Nephron (organoid): ENCODE results near the gene ERICH2.

Experiments used
- H3K27ac Mint-ChIP-seq, 3 experiments: 2 replicates each; pipeline ENCODE4 v1.8.0; 2020; ENCODE audit warnings: mixed read lengths in 3 of 3, mild to moderate bottlenecking in 2 of 3, moderate library complexity in 1 of 3
- H3K27me3 Mint-ChIP-seq: 2 replicates; pipeline ENCODE4 v1.8.0; 2021; ENCODE audit warnings: low read depth, mild to moderate bottlenecking, moderate library complexity, mixed read lengths
- H3K36me3 Mint-ChIP-seq: 2 replicates; pipeline ENCODE4 v1.8.0; 2020; ENCODE audit warnings: low read depth, mixed read lengths
- H3K4me1 Mint-ChIP-seq: 2 replicates; pipeline ENCODE4 v1.8.0; 2020; ENCODE audit warnings: mixed read lengths
- H3K4me3 Mint-ChIP-seq, 3 experiments: 2 replicates each; pipeline ENCODE4 v1.8.0; 2020; ENCODE audit warnings: mild to moderate bottlenecking in 3 of 3, mixed read lengths in 3 of 3, moderate library complexity in 2 of 3
- H3K9me3 Mint-ChIP-seq: 2 replicates; pipeline ENCODE4 v1.8.0; 2020; ENCODE audit warnings: mixed read lengths
- TF ChIP-seq, protein P1 (sequence below), 3 experiments: fragments of 200-600 bp; sonication (generic); IDR thresholded peaks; one replicate each; pipeline ENCODE4 v1.5.0; 2021; ENCODE audit warnings: antibody characterized with exemption in 3 of 3; ENCODE audit not compliant: unreplicated experiment in 3 of 3

ERICH2 gene

DNA sequence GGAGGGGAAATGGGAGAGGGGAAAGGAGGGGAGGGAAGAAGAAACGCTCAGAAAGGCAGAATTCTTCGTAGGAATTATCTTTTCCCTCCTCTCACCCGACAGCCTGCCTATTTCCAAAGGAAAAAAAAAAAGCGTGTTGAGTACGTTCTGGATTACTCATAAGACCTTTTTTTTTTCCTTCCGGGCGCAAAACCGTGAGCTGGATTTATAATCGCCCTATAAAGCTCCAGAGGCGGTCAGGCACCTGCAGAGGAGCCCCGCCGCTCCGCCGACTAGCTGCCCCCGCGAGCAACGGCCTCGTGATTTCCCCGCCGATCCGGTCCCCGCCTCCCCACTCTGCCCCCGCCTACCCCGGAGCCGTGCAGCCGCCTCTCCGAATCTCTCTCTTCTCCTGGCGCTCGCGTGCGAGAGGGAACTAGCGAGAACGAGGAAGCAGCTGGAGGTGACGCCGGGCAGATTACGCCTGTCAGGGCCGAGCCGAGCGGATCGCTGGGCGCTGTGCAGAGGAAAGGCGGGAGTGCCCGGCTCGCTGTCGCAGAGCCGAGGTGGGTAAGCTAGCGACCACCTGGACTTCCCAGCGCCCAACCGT lies 46.4 kb downstream of the ERICH2 start, which contains the start of gene GAD1:
TSS of gene GAD1 (plus strand) at position 384 of the 589 bp plus-strand sequence. CDS start 1,705 bp downstream, outside the sequence.
- no peaks in the 10 kb centered on the region for H3K9me3 Mint-ChIP-seq
- no peak within 1 kb of the TSS for H3K27ac Mint-ChIP-seq
- H3K27me3 Mint-ChIP-seq = peaks cover 100% of the 10 kb centered on the region
- H3K4me1 Mint-ChIP-seq = peaks cover 64% of the 10 kb centered on the region
- TF ChIP-seq, protein P1, sequence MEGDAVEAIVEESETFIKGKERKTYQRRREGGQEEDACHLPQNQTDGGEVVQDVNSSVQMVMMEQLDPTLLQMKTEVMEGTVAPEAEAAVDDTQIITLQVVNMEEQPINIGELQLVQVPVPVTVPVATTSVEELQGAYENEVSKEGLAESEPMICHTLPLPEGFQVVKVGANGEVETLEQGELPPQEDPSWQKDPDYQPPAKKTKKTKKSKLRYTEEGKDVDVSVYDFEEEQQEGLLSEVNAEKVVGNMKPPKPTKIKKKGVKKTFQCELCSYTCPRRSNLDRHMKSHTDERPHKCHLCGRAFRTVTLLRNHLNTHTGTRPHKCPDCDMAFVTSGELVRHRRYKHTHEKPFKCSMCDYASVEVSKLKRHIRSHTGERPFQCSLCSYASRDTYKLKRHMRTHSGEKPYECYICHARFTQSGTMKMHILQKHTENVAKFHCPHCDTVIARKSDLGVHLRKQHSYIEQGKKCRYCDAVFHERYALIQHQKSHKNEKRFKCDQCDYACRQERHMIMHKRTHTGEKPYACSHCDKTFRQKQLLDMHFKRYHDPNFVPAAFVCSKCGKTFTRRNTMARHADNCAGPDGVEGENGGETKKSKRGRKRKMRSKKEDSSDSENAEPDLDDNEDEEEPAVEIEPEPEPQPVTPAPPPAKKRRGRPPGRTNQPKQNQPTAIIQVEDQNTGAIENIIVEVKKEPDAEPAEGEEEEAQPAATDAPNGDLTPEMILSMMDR (IDR thresholded peaks at IDR 0.05; ENCODE audit: unreplicated experiment in 3 of 3) = no peak
- H3K36me3 Mint-ChIP-seq = no peaks in the 10 kb centered on the region
- peak within 1 kb of the TSS; percentile 80 to 84 (median 83) for H3K4me3 Mint-ChIP-seq

DNA sequence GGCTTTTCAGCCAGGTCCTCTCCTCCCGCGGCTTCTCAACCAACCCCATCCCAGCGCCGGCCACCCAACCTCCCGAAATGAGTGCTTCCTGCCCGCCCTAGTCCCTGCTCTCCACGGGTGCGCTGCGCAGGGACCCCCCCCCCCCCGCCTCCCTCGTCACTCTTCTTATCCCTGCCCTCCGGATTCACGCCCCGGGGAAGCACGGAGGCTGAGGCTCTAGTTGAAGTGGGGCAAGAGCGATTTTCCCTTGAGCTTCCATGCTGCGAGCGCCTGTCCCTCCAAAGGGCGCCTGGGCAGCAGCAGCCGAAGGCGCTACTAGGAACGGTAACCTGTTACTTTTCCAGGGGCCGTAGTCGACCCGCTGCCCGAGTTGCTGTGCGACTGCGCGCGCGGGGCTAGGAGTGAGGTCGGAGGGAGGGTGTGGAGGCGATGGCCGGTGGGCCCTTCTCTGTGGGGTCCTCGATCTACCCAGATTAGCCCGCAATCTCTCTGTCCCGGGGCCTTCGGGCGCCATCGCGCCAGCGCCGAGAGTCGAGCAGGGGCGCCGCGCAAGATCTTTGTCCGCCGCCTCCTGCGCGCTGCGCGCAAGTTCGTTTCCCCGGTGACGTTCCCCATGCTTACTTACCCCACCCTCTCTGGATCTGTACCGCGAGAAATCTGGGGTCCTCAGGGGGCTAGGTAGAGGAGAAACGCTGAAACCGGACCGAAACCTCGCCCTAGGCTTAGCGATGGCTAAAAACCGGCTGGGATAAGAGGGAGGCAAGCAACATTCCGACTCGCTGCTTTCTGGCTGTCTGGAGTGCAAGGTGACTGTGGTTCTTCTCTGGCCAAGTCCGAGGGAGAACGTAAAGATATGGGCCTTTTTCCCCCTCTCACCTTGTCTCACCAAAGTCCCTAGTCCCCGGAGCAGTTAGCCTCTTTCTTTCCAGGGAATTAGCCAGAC lies 47.2 kb downstream of the ERICH2 start:
- H3K4me3 Mint-ChIP-seq = peak overlapping the region; percentile 80 to 84 (median 83)
- TF ChIP-seq, protein P1 (IDR thresholded peaks at IDR 0.05; ENCODE audit: unreplicated experiment in 3 of 3) = no peak
- peaks cover 100% of the 10 kb centered on the region for H3K27me3 Mint-ChIP-seq
- H3K27ac Mint-ChIP-seq = no peak overlapping the region
- peaks cover 70% of the 10 kb centered on the region for H3K4me1 Mint-ChIP-seq
- no peaks in the 10 kb centered on the region for H3K9me3 Mint-ChIP-seq
- no peaks in the 10 kb centered on the region for H3K36me3 Mint-ChIP-seq

DNA sequence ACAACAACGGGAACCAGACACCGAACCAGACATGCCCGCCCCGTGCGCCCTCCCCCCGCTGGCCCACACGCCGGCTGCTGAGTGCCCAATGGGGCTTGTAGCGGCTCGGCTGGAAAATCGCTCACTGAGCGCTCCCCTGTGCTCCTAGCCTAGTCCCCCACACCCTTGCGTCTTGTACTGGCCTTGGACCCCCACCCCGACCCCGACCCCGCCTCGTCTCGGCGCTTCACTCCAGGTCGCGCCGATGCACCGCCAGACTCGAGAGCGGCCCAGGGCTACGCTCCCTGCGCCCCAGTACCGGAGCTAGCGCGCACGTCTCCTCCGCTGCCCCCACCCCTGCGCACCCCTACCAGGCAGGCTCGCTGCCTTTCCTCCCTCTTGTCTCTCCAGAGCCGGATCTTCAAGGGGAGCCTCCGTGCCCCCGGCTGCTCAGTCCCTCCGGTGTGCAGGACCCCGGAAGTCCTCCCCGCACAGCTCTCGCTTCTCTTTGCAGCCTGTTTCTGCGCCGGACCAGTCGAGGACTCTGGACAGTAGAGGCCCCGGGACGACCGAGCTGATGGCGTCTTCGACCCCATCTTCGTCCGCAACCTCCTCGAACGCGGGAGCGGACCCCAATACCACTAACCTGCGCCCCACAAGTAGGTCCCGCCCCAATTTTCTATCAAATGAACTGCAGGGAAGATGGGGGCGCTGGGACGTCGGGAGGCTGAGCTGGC lies 48.0 kb downstream of the ERICH2 start:
- Mint-ChIP-seq H3K9me3 (no peaks in the 10 kb centered on the region), H3K36me3 (no peaks in the 10 kb centered on the region), H3K4me3 (peak overlapping the region; percentile 80 to 84 (median 83)), H3K27ac (no peak overlapping the region), H3K27me3 (peaks cover 100% of the 10 kb centered on the region), H3K4me1 (peaks cover 68% of the 10 kb centered on the region)
- TF ChIP-seq, protein P1 (IDR thresholded peaks at IDR 0.05; ENCODE audit: unreplicated experiment in 3 of 3) = no peak

DNA sequence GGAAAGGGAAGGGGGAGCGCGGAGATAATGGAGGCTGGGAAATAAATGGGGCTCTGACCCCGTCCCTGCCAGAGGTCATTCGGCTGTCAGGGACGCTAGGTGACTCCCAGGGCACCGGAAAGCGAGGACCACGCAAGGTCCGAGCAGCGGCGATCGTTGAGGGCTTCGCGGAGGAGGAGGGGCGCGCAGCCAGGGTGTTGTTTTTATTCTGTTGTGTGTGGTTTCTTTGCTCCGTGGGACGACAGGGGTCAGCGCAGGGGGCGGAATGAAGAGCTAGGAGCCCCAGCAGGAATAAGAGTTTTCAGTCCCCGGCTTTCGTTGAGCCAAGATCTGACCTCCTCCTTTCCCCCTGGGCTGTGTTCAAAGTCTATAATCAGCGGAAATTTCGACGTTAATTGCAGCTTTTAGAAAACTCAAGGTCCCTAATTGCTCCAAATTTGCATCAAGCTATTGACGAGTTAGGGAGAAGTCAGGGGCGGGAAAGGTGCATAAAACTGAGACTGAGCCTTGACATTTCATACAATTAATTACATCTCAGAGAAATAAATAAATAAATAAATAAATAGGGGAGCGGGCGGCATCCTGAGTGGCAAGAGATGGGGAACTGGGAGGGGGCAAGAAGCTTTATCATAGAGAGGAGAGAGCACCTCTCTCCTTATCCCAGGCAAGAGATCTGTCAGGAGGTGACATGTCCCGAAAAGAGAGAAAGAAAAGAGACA lies 48.7 kb downstream of the ERICH2 start:
- TF ChIP-seq, protein P1 (IDR thresholded peaks at IDR 0.05; ENCODE audit: unreplicated experiment in 3 of 3) = no peak
- Mint-ChIP-seq H3K36me3 (no peaks in the 10 kb centered on the region), H3K4me3 (peak overlapping the region; percentile 71 to 84 (median 77)), H3K4me1 (peaks cover 61% of the 10 kb centered on the region), H3K9me3 (no peaks in the 10 kb centered on the region), H3K27ac (no peak overlapping the region), H3K27me3 (peaks cover 100% of the 10 kb centered on the region)
